H1 (cell line): ENCODE data around the gene COPS9.

Source experiments
- BCL11A ChIP-seq, 2 experiments: IDR thresholded peaks; one replicate each; pipeline ENCODE4 v1.6.1; 2011; ENCODE audit warnings: low read depth in 2 of 2, low read length in 2 of 2, mild to moderate bottlenecking in 2 of 2
- EGR1 ChIP-seq: IDR thresholded peaks from 2 replicates; pipeline ENCODE4 v1.6.1; 2011; ENCODE audit warnings: low read depth, low read length, borderline replicate concordance
- HDAC6 ChIP-seq: IDR thresholded peaks from one replicate; pipeline ENCODE4 v1.7.1; 2012; ENCODE audit warnings: low read depth, mild to moderate bottlenecking, inconsistent platforms, low read length, moderate library complexity
- POLR2A ChIP-seq, 2 experiments: IDR thresholded peaks; 1 replicate in 1 of 2; 2 replicates in 1 of 2; pipeline ENCODE4 v1.6.1; 2011; ENCODE audit warnings: low read depth in 2 of 2, low read length in 2 of 2, mild to moderate bottlenecking in 2 of 2; ENCODE audit errors: control extremely low read depth in 1 of 2
- SP1 ChIP-seq: IDR thresholded peaks from 2 replicates; pipeline ENCODE4 v1.6.1; 2011; ENCODE audit warnings: low read depth, low read length
- SUZ12 ChIP-seq: fragments of 200-600 bp; sonication (generic); IDR thresholded peaks from 2 replicates; pipeline ENCODE4 v1.6.1; 2012; ENCODE audit warnings: mild to moderate bottlenecking, inconsistent platforms, low read length, moderate library complexity, mixed read lengths
- TAF1 ChIP-seq: IDR thresholded peaks from 2 replicates; pipeline ENCODE4 v1.6.1; 2011; ENCODE audit warnings: mild to moderate bottlenecking, low read depth, low read length
- TBP ChIP-seq: IDR thresholded peaks from 2 replicates; pipeline ENCODE4 v1.6.1; 2011; ENCODE audit warnings: low read depth, low read length, improper control_type of control experiment
- TCF12 ChIP-seq: IDR thresholded peaks from 2 replicates; pipeline ENCODE4 v1.6.1; 2011; ENCODE audit warnings: low read depth, mild to moderate bottlenecking, low read length
- TEAD4 ChIP-seq: IDR thresholded peaks from 2 replicates; pipeline ENCODE4 v1.6.1; 2012; ENCODE audit warnings: low read depth, low read length, inconsistent platforms, mixed read lengths
- TF ChIP-seq, protein P1 (sequence below): fragments of 300-600 bp; sonication (generic); IDR thresholded peaks from 2 replicates; pipeline ENCODE4 v1.7.1; 2012; ENCODE audit warnings: low read length, moderate library complexity, mild to moderate bottlenecking, inconsistent platforms; ENCODE audit not compliant: insufficient replicate concordance
- TF ChIP-seq, protein P2 (sequence below), 3 experiments: IDR thresholded peaks; 1 replicate in 2 of 3; 2 replicates in 1 of 3; pipeline versions ENCODE4 v1.5.1 to v1.6.1; 2011; ENCODE audit warnings: low read length in 3 of 3, mild to moderate bottlenecking in 3 of 3, inconsistent platforms in 2 of 3, low read depth in 1 of 3, moderate library complexity in 1 of 3; ENCODE audit not compliant: insufficient read depth in 1 of 3; ENCODE audit errors: control extremely low read depth in 1 of 3

DNA sequence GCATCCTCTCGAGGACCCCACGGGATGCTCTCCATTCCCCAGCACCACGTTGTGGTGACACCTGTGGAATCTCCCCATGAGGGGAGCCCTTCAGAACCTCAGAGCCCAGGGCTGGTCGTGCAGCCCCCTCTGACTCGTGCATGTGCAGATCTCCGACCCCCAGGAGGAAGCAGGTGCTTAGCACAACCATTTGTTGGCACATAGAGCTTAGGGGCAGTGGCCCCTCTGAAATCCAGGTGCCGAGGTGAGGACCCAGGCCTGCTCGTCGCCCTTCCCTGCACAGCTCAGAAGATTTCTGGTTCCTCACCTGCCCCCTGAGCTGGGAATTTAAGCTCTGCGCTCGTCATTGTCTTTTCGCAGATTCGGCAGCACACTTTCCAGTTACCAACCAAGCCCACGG, 5.6 kb upstream of the COPS9 start:
- TF ChIP-seq, protein P1, sequence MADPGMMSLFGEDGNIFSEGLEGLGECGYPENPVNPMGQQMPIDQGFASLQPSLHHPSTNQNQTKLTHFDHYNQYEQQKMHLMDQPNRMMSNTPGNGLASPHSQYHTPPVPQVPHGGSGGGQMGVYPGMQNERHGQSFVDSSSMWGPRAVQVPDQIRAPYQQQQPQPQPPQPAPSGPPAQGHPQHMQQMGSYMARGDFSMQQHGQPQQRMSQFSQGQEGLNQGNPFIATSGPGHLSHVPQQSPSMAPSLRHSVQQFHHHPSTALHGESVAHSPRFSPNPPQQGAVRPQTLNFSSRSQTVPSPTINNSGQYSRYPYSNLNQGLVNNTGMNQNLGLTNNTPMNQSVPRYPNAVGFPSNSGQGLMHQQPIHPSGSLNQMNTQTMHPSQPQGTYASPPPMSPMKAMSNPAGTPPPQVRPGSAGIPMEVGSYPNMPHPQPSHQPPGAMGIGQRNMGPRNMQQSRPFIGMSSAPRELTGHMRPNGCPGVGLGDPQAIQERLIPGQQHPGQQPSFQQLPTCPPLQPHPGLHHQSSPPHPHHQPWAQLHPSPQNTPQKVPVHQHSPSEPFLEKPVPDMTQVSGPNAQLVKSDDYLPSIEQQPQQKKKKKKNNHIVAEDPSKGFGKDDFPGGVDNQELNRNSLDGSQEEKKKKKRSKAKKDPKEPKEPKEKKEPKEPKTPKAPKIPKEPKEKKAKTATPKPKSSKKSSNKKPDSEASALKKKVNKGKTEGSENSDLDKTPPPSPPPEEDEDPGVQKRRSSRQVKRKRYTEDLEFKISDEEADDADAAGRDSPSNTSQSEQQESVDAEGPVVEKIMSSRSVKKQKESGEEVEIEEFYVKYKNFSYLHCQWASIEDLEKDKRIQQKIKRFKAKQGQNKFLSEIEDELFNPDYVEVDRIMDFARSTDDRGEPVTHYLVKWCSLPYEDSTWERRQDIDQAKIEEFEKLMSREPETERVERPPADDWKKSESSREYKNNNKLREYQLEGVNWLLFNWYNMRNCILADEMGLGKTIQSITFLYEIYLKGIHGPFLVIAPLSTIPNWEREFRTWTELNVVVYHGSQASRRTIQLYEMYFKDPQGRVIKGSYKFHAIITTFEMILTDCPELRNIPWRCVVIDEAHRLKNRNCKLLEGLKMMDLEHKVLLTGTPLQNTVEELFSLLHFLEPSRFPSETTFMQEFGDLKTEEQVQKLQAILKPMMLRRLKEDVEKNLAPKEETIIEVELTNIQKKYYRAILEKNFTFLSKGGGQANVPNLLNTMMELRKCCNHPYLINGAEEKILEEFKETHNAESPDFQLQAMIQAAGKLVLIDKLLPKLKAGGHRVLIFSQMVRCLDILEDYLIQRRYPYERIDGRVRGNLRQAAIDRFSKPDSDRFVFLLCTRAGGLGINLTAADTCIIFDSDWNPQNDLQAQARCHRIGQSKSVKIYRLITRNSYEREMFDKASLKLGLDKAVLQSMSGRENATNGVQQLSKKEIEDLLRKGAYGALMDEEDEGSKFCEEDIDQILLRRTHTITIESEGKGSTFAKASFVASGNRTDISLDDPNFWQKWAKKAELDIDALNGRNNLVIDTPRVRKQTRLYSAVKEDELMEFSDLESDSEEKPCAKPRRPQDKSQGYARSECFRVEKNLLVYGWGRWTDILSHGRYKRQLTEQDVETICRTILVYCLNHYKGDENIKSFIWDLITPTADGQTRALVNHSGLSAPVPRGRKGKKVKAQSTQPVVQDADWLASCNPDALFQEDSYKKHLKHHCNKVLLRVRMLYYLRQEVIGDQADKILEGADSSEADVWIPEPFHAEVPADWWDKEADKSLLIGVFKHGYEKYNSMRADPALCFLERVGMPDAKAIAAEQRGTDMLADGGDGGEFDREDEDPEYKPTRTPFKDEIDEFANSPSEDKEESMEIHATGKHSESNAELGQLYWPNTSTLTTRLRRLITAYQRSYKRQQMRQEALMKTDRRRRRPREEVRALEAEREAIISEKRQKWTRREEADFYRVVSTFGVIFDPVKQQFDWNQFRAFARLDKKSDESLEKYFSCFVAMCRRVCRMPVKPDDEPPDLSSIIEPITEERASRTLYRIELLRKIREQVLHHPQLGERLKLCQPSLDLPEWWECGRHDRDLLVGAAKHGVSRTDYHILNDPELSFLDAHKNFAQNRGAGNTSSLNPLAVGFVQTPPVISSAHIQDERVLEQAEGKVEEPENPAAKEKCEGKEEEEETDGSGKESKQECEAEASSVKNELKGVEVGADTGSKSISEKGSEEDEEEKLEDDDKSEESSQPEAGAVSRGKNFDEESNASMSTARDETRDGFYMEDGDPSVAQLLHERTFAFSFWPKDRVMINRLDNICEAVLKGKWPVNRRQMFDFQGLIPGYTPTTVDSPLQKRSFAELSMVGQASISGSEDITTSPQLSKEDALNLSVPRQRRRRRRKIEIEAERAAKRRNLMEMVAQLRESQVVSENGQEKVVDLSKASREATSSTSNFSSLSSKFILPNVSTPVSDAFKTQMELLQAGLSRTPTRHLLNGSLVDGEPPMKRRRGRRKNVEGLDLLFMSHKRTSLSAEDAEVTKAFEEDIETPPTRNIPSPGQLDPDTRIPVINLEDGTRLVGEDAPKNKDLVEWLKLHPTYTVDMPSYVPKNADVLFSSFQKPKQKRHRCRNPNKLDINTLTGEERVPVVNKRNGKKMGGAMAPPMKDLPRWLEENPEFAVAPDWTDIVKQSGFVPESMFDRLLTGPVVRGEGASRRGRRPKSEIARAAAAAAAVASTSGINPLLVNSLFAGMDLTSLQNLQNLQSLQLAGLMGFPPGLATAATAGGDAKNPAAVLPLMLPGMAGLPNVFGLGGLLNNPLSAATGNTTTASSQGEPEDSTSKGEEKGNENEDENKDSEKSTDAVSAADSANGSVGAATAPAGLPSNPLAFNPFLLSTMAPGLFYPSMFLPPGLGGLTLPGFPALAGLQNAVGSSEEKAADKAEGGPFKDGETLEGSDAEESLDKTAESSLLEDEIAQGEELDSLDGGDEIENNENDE, result no peak
- TF ChIP-seq EGR1, result no peak
- no peak for TF ChIP-seq TEAD4
- no peak for TF ChIP-seq TBP
- no peak for TF ChIP-seq BCL11A (IDR thresholded peaks at IDR 0.05; ENCODE audit: low read depth in 2 of 2, low read length in 2 of 2)
- no peak for TF ChIP-seq HDAC6
- TF ChIP-seq TCF12, result no peak
- TF ChIP-seq SP1, result no peak
- TF ChIP-seq POLR2A (IDR thresholded peaks at IDR 0.05; ENCODE audit: control extremely low read depth in 1 of 2, low read depth in 2 of 2, low read length in 2 of 2), result no peak
- TF ChIP-seq TAF1, result no peak
- no peak for TF ChIP-seq SUZ12
- TF ChIP-seq, protein P2, sequence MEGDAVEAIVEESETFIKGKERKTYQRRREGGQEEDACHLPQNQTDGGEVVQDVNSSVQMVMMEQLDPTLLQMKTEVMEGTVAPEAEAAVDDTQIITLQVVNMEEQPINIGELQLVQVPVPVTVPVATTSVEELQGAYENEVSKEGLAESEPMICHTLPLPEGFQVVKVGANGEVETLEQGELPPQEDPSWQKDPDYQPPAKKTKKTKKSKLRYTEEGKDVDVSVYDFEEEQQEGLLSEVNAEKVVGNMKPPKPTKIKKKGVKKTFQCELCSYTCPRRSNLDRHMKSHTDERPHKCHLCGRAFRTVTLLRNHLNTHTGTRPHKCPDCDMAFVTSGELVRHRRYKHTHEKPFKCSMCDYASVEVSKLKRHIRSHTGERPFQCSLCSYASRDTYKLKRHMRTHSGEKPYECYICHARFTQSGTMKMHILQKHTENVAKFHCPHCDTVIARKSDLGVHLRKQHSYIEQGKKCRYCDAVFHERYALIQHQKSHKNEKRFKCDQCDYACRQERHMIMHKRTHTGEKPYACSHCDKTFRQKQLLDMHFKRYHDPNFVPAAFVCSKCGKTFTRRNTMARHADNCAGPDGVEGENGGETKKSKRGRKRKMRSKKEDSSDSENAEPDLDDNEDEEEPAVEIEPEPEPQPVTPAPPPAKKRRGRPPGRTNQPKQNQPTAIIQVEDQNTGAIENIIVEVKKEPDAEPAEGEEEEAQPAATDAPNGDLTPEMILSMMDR (IDR thresholded peaks at IDR 0.05; ENCODE audit: control extremely low read depth in 1 of 3, insufficient read depth in 1 of 3, low read depth in 1 of 3, low read length in 3 of 3), result no peak
